Mesothelial cell of epicardium (in vitro differentiated cells): ENCODE data around the gene FAAP20. TPM values are rescaled to one million over a fixed set of nuclear protein-coding genes. Genes with fewer than 3 reads are reported as not detected.

ENCODE experiments used
- DNase-seq, 2 experiments: peaks; one replicate each; pipeline ENCODE4 v3.0.0; 2021; ENCODE audit warnings: low spot score in 2 of 2; ENCODE audit not compliant: unreplicated experiment in 2 of 2
- H3K27ac Mint-ChIP-seq: 2 replicates; pipeline ENCODE4 v1.8.0; 2021; ENCODE audit warnings: mixed read lengths
- H3K27me3 Mint-ChIP-seq: 2 replicates; pipeline ENCODE4 v1.8.0; 2021; ENCODE audit warnings: low read depth, mixed read lengths
- H3K36me3 Mint-ChIP-seq: 2 replicates; pipeline ENCODE4 v1.8.0; 2021; ENCODE audit warnings: mixed read lengths
- H3K4me1 Mint-ChIP-seq: 2 replicates; pipeline ENCODE4 v1.8.0; 2021; ENCODE audit warnings: mixed read lengths
- H3K4me3 Mint-ChIP-seq: 2 replicates; pipeline ENCODE4 v1.8.0; 2021; ENCODE audit warnings: mild to moderate bottlenecking, moderate library complexity, mixed read lengths
- H3K9me3 Mint-ChIP-seq: 2 replicates; pipeline ENCODE4 v1.8.0; 2021; ENCODE audit warnings: mixed read lengths
- CTCF ChIP-seq: fragments of 200-600 bp; sonication (generic); IDR thresholded peaks from one replicate; pipeline ENCODE4 v1.5.0; 2021; ENCODE audit warnings: antibody characterized with exemption; ENCODE audit not compliant: unreplicated experiment
- total RNA-seq: library from RNA; stranded (reverse); gene quantifications from 3 replicates; pipeline ENCODE4 v1.2.1, GENCODE V29; 2021

FAAP20 gene
- total RNA-seq, 1 donor from 2014 or later = 92.2 TPM

- TF ChIP-seq CTCF = no peak
- Mint-ChIP-seq H3K27ac (peak within 1 kb of the TSS; percentile 93), H3K27me3 (no peaks in the 10 kb centered on the region), H3K4me3 (peak within 1 kb of the TSS; percentile 94), H3K9me3 (no peaks in the 10 kb centered on the region), H3K4me1 (peaks cover 37% of the 10 kb centered on the region), H3K36me3 (no peaks in the 10 kb centered on the region)
- no peak for DNase-seq
Observed at GRCh38 chr1:2228157-2228594, 33.6 kb upstream of the FAAP20 start, which contains the start of gene SKI. TSS of gene SKI (plus strand) at chr1:2228319. CDS start at chr1:2228767, 448 bp downstream.

- Mint-ChIP-seq H3K9me3 (no peaks in the 10 kb centered on the region), H3K4me3 (peak overlapping the region; percentile 54), H3K36me3 (no peaks in the 10 kb centered on the region), H3K27me3 (no peaks in the 10 kb centered on the region), H3K4me1 (peaks cover 33% of the 10 kb centered on the region), H3K27ac (no peak overlapping the region)
- TF ChIP-seq CTCF = no peak
- peak; percentile 94 to 99 for DNase-seq
Observed at GRCh38 chr1:2227346-2228156, 33.0 kb upstream of the FAAP20 start.

DNA sequence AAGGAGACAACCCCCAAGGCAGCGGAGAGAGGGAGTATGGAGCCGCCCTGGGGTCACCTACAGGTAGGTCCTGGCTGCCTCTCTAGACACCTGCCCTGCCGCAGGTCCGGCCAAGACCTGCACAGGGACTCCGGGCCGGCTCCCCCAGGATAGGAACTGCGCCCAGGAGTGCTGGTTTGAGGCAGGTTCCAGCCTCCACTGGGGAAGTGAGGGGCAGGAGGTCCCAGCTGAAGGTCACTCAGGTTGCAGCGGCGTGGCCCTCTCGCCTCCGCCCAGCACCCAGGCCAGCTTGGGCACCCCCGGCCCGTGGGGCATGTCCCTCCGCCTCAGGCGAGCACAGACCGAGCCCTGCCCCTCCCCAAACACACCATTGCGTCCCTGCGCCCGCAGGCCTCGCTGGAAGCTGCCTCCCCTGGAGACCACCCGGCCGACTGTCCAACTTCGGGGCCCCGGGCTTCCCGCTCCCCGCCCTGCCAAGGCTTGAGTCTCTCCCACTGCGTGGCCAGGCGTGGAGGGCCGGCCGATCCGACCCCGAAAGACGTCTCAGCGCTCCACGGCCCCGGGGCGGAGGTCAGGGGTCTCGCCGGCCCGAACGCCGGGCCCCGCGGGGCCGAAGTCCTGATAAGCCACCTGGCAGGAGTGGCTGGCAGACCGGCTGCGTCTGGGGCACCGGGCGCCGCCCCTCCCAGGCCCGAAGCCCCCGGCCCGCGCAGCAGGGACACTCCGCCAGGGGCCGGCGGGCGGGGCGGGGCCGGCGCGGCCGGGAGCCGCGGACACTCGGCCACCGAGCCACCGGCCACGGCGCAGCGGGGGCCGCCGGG lies 32.2 kb upstream of the FAAP20 start:
- no peaks in the 10 kb centered on the region for H3K27me3 Mint-ChIP-seq
- H3K4me1 Mint-ChIP-seq = peaks cover 24% of the 10 kb centered on the region
- H3K9me3 Mint-ChIP-seq = no peaks in the 10 kb centered on the region
- no peak for TF ChIP-seq CTCF
- DNase-seq = peak in 1 of 2 experiments; percentile 25
- H3K36me3 Mint-ChIP-seq = no peaks in the 10 kb centered on the region
- H3K4me3 Mint-ChIP-seq = peak overlapping the region; percentile 74
- peak overlapping the region; percentile 91 for H3K27ac Mint-ChIP-seq

GRCh38 chr1:2224631-2225428 lies 30.3 kb upstream of the FAAP20 start:
- DNase-seq = no peak
- Mint-ChIP-seq H3K4me1 (peaks cover 10% of the 10 kb centered on the region), H3K9me3 (no peaks in the 10 kb centered on the region), H3K27me3 (no peaks in the 10 kb centered on the region), H3K4me3 (peak overlapping the region; percentile 43), H3K27ac (no peak overlapping the region), H3K36me3 (no peaks in the 10 kb centered on the region)
- no peak for TF ChIP-seq CTCF

- Mint-ChIP-seq H3K27ac (no peak overlapping the region), H3K4me1 (peaks cover 5% of the 10 kb centered on the region), H3K9me3 (peaks cover 1% of the 10 kb centered on the region), H3K27me3 (no peaks in the 10 kb centered on the region), H3K4me3 (no peak overlapping the region), H3K36me3 (no peaks in the 10 kb centered on the region)
- DNase-seq = no peak
- TF ChIP-seq CTCF = no peak
Observed at GRCh38 chr1:2224170-2224584, 29.6 kb upstream of the FAAP20 start.
